ENCODE data around the gene OR2F1. TPM values are rescaled to one million over a fixed set of nuclear protein-coding genes. Genes with fewer than 3 reads are reported as not detected.

The OR2F1 gene
- total and polyA plus RNA-seq, 4 donors: under 0.01 to 0.05 TPM; not detected in 2

- TF ChIP-seq ATF3 (IDR thresholded peaks at IDR 0.05) (no peak), SP1 (IDR thresholded peaks at IDR 0.05) (no peak), NR2F2 (IDR thresholded peaks at IDR 0.05) (no peak)
Measured at GRCh38 chr7:143980746-143981510, 26.3 kb downstream of the OR2F1 start (continued).

- H3K4me3 ChIP-seq (ENCODE audit: low read depth in 1 of 3, low read length in 3 of 3): no peak overlapping the region
- WGBS: 89% methylated on average over 5 of the region's 5 CpGs
- DNase-seq (ENCODE audit: low spot score): no peak
Measured at GRCh38 chr7:143983960-143984359, 29.3 kb downstream of the OR2F1 start.

GRCh38 chr7:143987513-143987912, 32.9 kb downstream of the OR2F1 start:
- H3K36me3 ChIP-seq (ENCODE audit: control insufficient read depth in 4 of 4, insufficient read depth in 3 of 4, low read depth in 1 of 4, low read length in 3 of 4): no peaks in the 10 kb centered on the region
- no peak for DNase-seq (ENCODE audit: low spot score)
- no peak overlapping the region for H3K4me3 ChIP-seq (ENCODE audit: low read depth in 1 of 3, low read length in 3 of 3)
- TF ChIP-seq MAX (IDR thresholded peaks at IDR 0.05): no peak
- TF ChIP-seq HNF4A (conservative IDR thresholded peaks at IDR 0.05): no peak
- TF ChIP-seq YY1 (IDR thresholded peaks at IDR 0.05): no peak
- no peak for TF ChIP-seq REST (IDR thresholded peaks at IDR 0.05)
- TF ChIP-seq RXRA (IDR thresholded peaks at IDR 0.05): no peak
- TF ChIP-seq JUND (IDR thresholded peaks at IDR 0.05): no peak
- no peak for TF ChIP-seq SP1 (IDR thresholded peaks at IDR 0.05)
- no peak for TF ChIP-seq ATF3 (IDR thresholded peaks at IDR 0.05)
- TF ChIP-seq FOXA1 (IDR thresholded peaks at IDR 0.05): no peak
- H3K27ac ChIP-seq (ENCODE audit: low read depth in 1 of 2, low read length in 2 of 2): no peak overlapping the region
- H3K27me3 ChIP-seq (ENCODE audit: control insufficient read depth in 4 of 4, insufficient read depth in 4 of 4, low read length in 3 of 4): no peaks in the 10 kb centered on the region
- H3K9ac ChIP-seq (ENCODE audit: low read depth in 1 of 2, low read length in 2 of 2): no peak overlapping the region
- H3K9me3 ChIP-seq (ENCODE audit: control insufficient read depth in 4 of 4, low read length in 3 of 4): no peaks in the 10 kb centered on the region
- no peaks in the 10 kb centered on the region for H3K4me1 ChIP-seq (ENCODE audit: control insufficient read depth in 4 of 4, insufficient read depth in 4 of 4, low read length in 3 of 4)

More at GRCh38 chr7:143983960-143984359, 29.3 kb downstream of the OR2F1 start:
- TF ChIP-seq RAD21 (IDR thresholded peaks at IDR 0.05) (no peak), YY1 (IDR thresholded peaks at IDR 0.05) (no peak), ATF3 (IDR thresholded peaks at IDR 0.05) (no peak), HNF4A (conservative IDR thresholded peaks at IDR 0.05) (no peak), FOXA1 (IDR thresholded peaks at IDR 0.05) (no peak), EGR1 (IDR thresholded peaks at IDR 0.05; ENCODE audit: low read depth in 2 of 2) (no peak), RXRA (IDR thresholded peaks at IDR 0.05) (no peak), FOXA2 (IDR thresholded peaks at IDR 0.05) (no peak), SP1 (IDR thresholded peaks at IDR 0.05) (no peak), MAX (IDR thresholded peaks at IDR 0.05) (no peak), JUND (IDR thresholded peaks at IDR 0.05) (no peak), GABPA (IDR thresholded peaks at IDR 0.05 in 1 of 2, conservative IDR thresholded peaks at IDR 0.05 in 1 of 2) (no peak)
- no peaks in the 10 kb centered on the region for H3K4me1 ChIP-seq (ENCODE audit: control insufficient read depth in 4 of 4, insufficient read depth in 4 of 4, low read length in 3 of 4)
- no peaks in the 10 kb centered on the region for H3K9me3 ChIP-seq (ENCODE audit: control insufficient read depth in 4 of 4, low read length in 3 of 4)
- H3K27ac ChIP-seq (ENCODE audit: low read depth in 1 of 2, low read length in 2 of 2): no peak overlapping the region
- no peaks in the 10 kb centered on the region for H3K36me3 ChIP-seq (ENCODE audit: control insufficient read depth in 4 of 4, insufficient read depth in 3 of 4, low read depth in 1 of 4, low read length in 3 of 4)
- no peaks in the 10 kb centered on the region for H3K27me3 ChIP-seq (ENCODE audit: control insufficient read depth in 4 of 4, insufficient read depth in 4 of 4, low read length in 3 of 4)
- H3K9ac ChIP-seq (ENCODE audit: low read depth in 1 of 2, low read length in 2 of 2): no peak overlapping the region
